Activated CD8-positive, alpha-beta memory T cell treated with anti-CD3 and anti-CD28 coated beads, Interleukin-2, amount 10 ng/mL, durations not matched to agents 7 days and 5 days (primary cell): ENCODE measurements around the gene MAL. TPM values are rescaled to one million over a fixed set of nuclear protein-coding genes. Genes with fewer than 3 reads are reported as not detected.

Source experiments
- ATAC-seq: fragments of 150-1000 bp; cut with Tn5 transposase; one replicate; pipeline ENCODE4 v1.10.0; 2021; ENCODE audit warnings: moderate library complexity
- CTCF ChIA-PET: fragments of 350-600 bp; sonication (Branson Sonifier 250); formaldehyde crosslinking; loops from one replicate; lab custom pipeline; 2021; ENCODE audit warnings: antibody characterized with exemption; lab: Charles Lee
- DNase-seq: peaks from one replicate; pipeline ENCODE4 v3.0.0-alpha.2; 2020
- H3K27ac Mint-ChIP-seq: one replicate; pipeline ENCODE4 v1.8.0; 2021; ENCODE audit warnings: mild to moderate bottlenecking, mixed read lengths
- H3K27me3 Mint-ChIP-seq: one replicate; pipeline ENCODE4 v1.8.0; 2021; ENCODE audit warnings: mixed read lengths
- H3K36me3 Mint-ChIP-seq: one replicate; pipeline ENCODE4 v1.8.0; 2021; ENCODE audit warnings: mild to moderate bottlenecking, mixed read lengths
- H3K4me1 Mint-ChIP-seq: one replicate; pipeline ENCODE4 v1.8.0; 2021; ENCODE audit warnings: mixed read lengths
- H3K4me3 Mint-ChIP-seq: one replicate; pipeline ENCODE4 v1.8.0; 2021; ENCODE audit warnings: mild to moderate bottlenecking, moderate library complexity, mixed read lengths
- H3K9me3 Mint-ChIP-seq: one replicate; pipeline ENCODE4 v1.8.0; 2022; ENCODE audit warnings: low read depth, mixed read lengths
- total RNA-seq, 2 experiments: library from RNA; stranded (reverse); gene quantifications; one replicate each; pipeline ENCODE4 v1.2.3, GENCODE V29; 2021

MAL gene
- total RNA-seq, 2 experiments from 2014 or later, result 54.6 to 178 TPM

DNA sequence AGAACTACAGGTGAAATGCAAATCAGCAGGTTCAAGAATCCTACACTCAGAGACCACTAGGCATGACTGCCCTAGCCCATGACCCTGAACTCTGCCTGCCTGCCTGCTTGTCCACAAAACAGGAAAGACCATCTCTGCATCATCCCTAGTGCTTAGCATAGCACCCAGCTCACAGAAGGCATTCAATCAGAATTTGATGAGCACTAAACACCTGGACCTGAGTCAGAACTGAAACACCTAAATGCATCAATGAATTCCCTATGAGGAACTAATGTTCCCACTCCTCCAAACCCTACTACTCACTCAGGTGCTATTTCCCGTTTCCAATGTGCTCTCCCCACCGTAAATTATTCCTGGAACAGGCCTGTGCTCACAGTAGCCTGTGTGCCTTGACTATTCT lies 74.4 kb downstream of the MAL start:
- CTCF ChIA-PET, result no interaction called here
- Mint-ChIP-seq H3K4me1 (peaks cover under 1% of the 10 kb centered on the region), H3K9me3 (no peaks in the 10 kb centered on the region), H3K27ac (no peak overlapping the region), H3K27me3 (no peaks in the 10 kb centered on the region), H3K36me3 (peaks cover 74% of the 10 kb centered on the region), H3K4me3 (no peak overlapping the region)
- ATAC-seq (no peak), DNase-seq (no peak)

Other genes with a start within 250 kb of the MAL start
- not detected for gene TEKT4, start 154.3 kb upstream of the MAL start, total RNA-seq
- 10 to 100 TPM; 80.0 to 82.7 TPM for gene MRPS5, start 96.1 kb downstream of the MAL start, total RNA-seq
- 10 to 100 TPM; 12.0 to 14.2 TPM for gene ZNF514, start 134.1 kb downstream of the MAL start, total RNA-seq
- 1 to 10 TPM; 5.0 to 5.2 TPM for gene ZNF2, start 140.1 kb downstream of the MAL start, total RNA-seq
- gene ZNF892, start 181.8 kb downstream of the MAL start, total RNA-seq, result 1 to 10 TPM; 3.5 to 3.9 TPM
- gene PROM2, start 248.7 kb downstream of the MAL start, total RNA-seq, result under 1 TPM in 1 of 2 experiments, not detected in 1; 0.82 TPM